ENCODE data around the gene SRSF5. TPM values are rescaled to one million over a fixed set of nuclear protein-coding genes. Genes with fewer than 3 reads are reported as not detected.
"Not testable (repeated sequence)": the region's sequence is repeated elsewhere in the genome, so short reads cannot be mapped to it uniquely, and the experiment has no call there.

SRSF5 gene
- total and polyA plus RNA-seq, 2 donors = 180 to 450 TPM

DNA sequence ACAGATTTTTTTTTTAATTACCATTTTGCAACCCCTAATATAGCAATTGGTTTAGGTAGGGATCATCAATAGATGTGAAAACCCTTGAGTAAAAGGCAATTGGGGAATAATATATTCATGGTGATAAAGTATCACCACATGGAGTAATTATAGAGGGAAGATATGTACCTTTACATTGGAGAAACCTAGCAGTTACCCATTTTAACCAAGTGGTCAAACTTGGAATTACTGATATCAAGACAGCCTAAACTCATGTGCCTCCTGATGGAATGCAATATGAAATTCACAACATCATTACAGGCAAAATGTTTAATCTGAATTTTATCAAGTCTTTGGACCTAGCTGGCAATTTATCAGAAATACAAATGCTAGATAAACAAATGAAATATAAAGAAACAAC is 36.8 kb downstream of the SRSF5 start:
- Histone ChIP-seq H3K36me3 (ENCODE audit: insufficient read depth) (no peaks in the 10 kb centered on the region), H3K4me1 (ENCODE audit: insufficient read depth) (no peaks in the 10 kb centered on the region), H3K27ac (ENCODE audit: low read depth) (no peak overlapping the region), H3K4me3 (ENCODE audit: low read depth, low read length) (no peak overlapping the region)
- DNase-seq (ENCODE audit: extremely low spot score) = no peak

DNA sequence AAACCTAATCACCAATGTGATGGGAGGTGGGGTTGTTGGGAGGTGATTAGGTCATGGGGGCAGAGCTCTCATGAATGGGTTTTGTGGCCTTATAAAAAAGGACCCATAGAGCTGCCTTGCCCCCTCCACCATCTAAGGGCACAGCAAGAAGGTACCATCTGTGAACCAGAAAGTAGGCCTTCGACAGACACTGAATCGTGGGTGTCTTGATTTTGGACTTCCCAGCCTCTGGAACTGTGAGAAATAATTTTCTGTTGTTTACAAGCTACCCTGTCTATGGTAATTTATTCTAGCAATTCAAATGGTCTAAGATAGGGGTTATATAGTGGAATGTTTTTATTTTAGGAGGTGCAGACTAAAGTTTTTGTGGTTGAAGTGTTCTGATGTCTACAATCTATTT is 38.0 kb downstream of the SRSF5 start:
- WGBS = 90% methylated on average over 2 of the region's 2 CpGs

DNA sequence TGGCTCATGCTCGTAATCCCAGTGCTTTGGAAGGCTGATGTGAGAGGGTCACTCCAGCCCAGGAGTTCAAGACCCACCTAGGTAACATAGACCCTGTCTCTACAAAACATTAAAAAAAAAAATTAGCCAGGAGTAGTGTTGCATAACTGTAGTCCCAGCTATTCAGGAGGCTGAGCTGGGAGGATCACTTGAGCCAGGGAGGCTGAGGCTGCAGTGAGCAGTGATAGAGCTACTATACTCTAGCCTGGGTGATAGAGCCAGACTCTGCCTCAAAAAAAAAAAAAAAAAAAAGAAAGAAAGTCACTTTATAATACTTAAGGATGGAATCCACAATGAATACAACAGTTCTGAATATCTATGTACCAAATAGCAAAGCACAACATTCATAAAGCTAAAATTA is 40.2 kb downstream of the SRSF5 start:
- Histone ChIP-seq H3K36me3 (ENCODE audit: insufficient read depth) (no peaks in the 10 kb centered on the region), H3K27ac (ENCODE audit: low read depth) (no peak overlapping the region), H3K4me1 (ENCODE audit: insufficient read depth) (no peaks in the 10 kb centered on the region), H3K4me3 (ENCODE audit: low read depth, low read length) (no peak overlapping the region)
- DNase-seq (ENCODE audit: extremely low spot score) = no peak
- 72% methylated on average over 1 of the region's 1 CpG for WGBS

More for the DNA sequence above, 38.0 kb downstream of the SRSF5 start:
- Histone ChIP-seq H3K36me3 (ENCODE audit: insufficient read depth) (no peaks in the 10 kb centered on the region), H3K4me3 (ENCODE audit: low read depth, low read length) (no peak overlapping the region), H3K27ac (ENCODE audit: low read depth) (no peak overlapping the region), H3K4me1 (ENCODE audit: insufficient read depth) (no peaks in the 10 kb centered on the region)
- DNase-seq (ENCODE audit: extremely low spot score) = no peak

GRCh38 chr14:69808919-69809808 is 42.2 kb downstream of the SRSF5 start:
- WGBS = 80% methylated on average over 12 of the region's 12 CpGs
- DNase-seq (ENCODE audit: extremely low spot score) = no peak

GRCh38 chr14:69811227-69811867 is 44.4 kb downstream of the SRSF5 start:
- no peak for DNase-seq (ENCODE audit: extremely low spot score)
- no peaks in the 10 kb centered on the region for H3K4me1 ChIP-seq (ENCODE audit: insufficient read depth)
- 71% methylated on average over 13 of the region's 13 CpGs for WGBS
- no peak overlapping the region for H3K27ac ChIP-seq (ENCODE audit: low read depth)
- H3K4me3 ChIP-seq (ENCODE audit: low read depth, low read length) = no peak overlapping the region
- no peaks in the 10 kb centered on the region for H3K36me3 ChIP-seq (ENCODE audit: insufficient read depth)

More at GRCh38 chr14:69808919-69809808, 42.2 kb downstream of the SRSF5 start:
- H3K36me3 ChIP-seq (ENCODE audit: insufficient read depth) = no peaks in the 10 kb centered on the region
- H3K27ac ChIP-seq (ENCODE audit: low read depth) = no peak overlapping the region
- no peaks in the 10 kb centered on the region for H3K4me1 ChIP-seq (ENCODE audit: insufficient read depth)
- H3K4me3 ChIP-seq (ENCODE audit: low read depth, low read length) = no peak overlapping the region

DNA sequence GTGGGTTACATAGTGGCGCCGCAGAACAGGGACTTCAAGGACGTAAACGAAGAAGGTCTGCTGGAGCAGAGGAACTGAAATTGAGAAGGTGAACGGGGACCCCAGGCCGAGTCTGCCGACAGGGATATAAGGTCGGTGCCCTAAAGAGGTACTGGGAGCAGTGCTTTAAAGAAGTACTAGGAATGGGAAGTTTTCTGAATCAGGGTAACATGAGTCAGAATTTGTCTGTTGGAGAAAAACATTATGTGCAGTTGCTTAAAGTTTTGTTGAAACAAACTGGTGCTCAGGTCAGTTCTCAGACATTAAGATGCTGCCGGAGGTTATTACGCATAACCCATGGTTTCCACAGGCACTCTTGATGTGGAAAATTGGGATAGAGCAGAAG is 44.9 kb downstream of the SRSF5 start:
- no peak for DNase-seq (ENCODE audit: extremely low spot score)
- Histone ChIP-seq H3K4me3 (ENCODE audit: low read depth, low read length) (no peak overlapping the region), H3K36me3 (ENCODE audit: insufficient read depth) (no peaks in the 10 kb centered on the region), H3K27ac (ENCODE audit: low read depth) (no peak overlapping the region), H3K4me1 (ENCODE audit: insufficient read depth) (no peaks in the 10 kb centered on the region)
- WGBS = 86% methylated on average over 10 of the region's 10 CpGs

DNA sequence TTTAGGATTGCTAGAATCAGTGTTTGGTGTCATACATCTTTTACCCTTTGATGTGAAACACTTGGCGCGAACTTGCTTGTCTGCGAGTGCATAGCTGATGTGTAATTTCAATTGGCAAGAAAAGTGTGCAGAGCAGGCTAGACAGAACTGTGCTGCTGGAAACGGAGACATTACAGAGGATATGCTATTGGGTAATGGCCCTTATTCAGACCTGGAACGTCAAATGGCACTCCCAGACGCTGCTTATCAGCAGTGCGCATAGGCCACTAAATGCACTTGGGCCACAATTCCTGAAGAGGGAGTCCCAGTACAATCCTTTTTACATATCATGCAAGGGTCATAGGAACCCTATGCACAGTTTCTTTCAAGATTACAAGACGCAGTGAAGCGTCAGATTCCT is 45.8 kb downstream of the SRSF5 start:
- no peak overlapping the region for H3K27ac ChIP-seq (ENCODE audit: low read depth)
- no peaks in the 10 kb centered on the region for H3K36me3 ChIP-seq (ENCODE audit: insufficient read depth)
- H3K4me3 ChIP-seq (ENCODE audit: low read depth, low read length) = no peak overlapping the region
- WGBS = 74% methylated on average over 9 of the region's 9 CpGs
- H3K4me1 ChIP-seq (ENCODE audit: insufficient read depth) = no peaks in the 10 kb centered on the region
- DNase-seq (ENCODE audit: extremely low spot score) = no peak

DNA sequence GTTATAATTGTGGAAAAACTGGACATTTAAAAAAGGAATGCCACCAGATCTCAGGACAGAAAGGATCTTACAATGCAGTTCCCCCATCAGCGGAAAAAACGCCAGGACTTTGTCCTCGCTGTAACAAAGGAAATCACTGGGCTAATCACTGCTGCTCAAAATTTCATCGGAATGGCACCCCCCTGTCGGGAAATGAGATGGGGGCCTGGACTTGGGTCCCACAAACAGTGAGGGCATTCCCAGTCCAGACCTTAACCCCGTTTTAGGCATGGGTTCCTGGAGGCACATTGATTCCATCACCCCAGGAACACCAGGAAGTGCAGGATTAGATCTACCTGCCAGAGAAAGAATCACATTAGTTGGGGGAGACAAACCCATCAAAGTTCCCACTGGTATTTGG is 46.4 kb downstream of the SRSF5 start:
- H3K4me3 ChIP-seq (ENCODE audit: low read depth, low read length); H3K4me1 ChIP-seq (ENCODE audit: insufficient read depth); DNase-seq (ENCODE audit: extremely low spot score); H3K36me3 ChIP-seq (ENCODE audit: insufficient read depth); H3K27ac ChIP-seq (ENCODE audit: low read depth): not testable (repeated sequence)
- WGBS = 74% methylated on average over 6 of the region's 6 CpGs

GRCh38 chr14:69814397-69814796 is 47.5 kb downstream of the SRSF5 start:
- Histone ChIP-seq H3K27ac (ENCODE audit: low read depth) (no peak overlapping the region), H3K4me3 (ENCODE audit: low read depth, low read length) (no peak overlapping the region), H3K36me3 (ENCODE audit: insufficient read depth) (no peaks in the 10 kb centered on the region), H3K4me1 (ENCODE audit: insufficient read depth) (no peaks in the 10 kb centered on the region)
- DNase-seq (ENCODE audit: extremely low spot score) = no peak
- WGBS = 31% methylated on average over 3 of the region's 3 CpGs

GRCh38 chr14:69815556-69815955 is 48.6 kb downstream of the SRSF5 start:
- Histone ChIP-seq H3K4me1 (ENCODE audit: insufficient read depth) (no peaks in the 10 kb centered on the region), H3K27ac (ENCODE audit: low read depth) (no peak overlapping the region), H3K4me3 (ENCODE audit: low read depth, low read length) (no peak overlapping the region), H3K36me3 (ENCODE audit: insufficient read depth) (no peaks in the 10 kb centered on the region)
- DNase-seq (ENCODE audit: extremely low spot score) = no peak
- 59% methylated on average over 5 of the region's 5 CpGs for WGBS

DNA sequence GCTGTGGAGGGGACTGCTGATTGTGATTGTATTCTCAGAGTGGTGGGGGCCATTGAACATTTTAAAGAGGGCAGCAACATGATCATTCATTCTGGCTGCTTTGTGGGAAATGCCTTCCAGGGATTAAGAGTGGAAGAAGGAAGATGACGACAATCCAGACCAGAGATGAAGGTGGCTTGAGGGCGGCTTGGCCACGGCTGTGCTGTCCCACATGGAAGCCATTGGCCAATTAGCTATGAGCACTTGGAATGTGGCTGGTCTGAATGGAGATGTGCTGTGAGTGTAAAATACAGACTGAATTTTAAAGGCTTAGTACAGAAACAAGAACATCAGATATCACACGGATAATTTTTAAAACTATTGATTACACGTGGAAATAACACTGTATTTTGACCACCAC is 49.3 kb downstream of the SRSF5 start:
- DNase-seq (ENCODE audit: extremely low spot score) = no peak
- H3K27ac ChIP-seq (ENCODE audit: low read depth) = no peak overlapping the region
- no peaks in the 10 kb centered on the region for H3K36me3 ChIP-seq (ENCODE audit: insufficient read depth)
- WGBS = 80% methylated on average over 5 of the region's 5 CpGs
- H3K4me3 ChIP-seq (ENCODE audit: low read depth, low read length) = no peak overlapping the region
- no peaks in the 10 kb centered on the region for H3K4me1 ChIP-seq (ENCODE audit: insufficient read depth)

DNA sequence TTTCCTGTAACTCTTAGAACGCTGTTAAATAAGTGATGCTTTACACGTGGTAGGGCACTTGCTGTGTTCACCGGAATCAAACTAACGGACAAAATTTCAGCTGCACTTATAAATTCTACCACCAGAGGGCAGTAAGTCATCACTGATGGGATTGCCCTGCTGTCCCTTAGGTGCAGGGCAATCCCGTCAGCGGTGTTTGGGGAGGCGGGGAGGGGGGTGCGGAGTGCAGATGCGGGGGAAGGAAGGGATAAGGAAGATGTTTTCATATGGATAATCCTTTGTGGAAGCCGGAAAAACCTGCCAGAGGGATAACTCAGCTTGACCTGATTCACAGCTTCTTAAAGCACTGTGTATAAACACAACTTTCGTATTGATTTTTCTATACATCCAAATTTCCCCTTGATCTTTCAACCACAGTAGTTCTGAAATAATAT is 51.8 kb downstream of the SRSF5 start:
- 7% methylated on average over 11 of the region's 11 CpGs for WGBS
- H3K4me1 ChIP-seq (ENCODE audit: insufficient read depth) = no peaks in the 10 kb centered on the region
- H3K4me3 ChIP-seq (ENCODE audit: low read depth, low read length) = no peak overlapping the region
- H3K36me3 ChIP-seq (ENCODE audit: insufficient read depth) = no peaks in the 10 kb centered on the region
- peak; percentile 28 for DNase-seq (ENCODE audit: extremely low spot score)
- H3K27ac ChIP-seq (ENCODE audit: low read depth) = no peak overlapping the region

- no peaks in the 10 kb centered on the region for H3K36me3 ChIP-seq (ENCODE audit: insufficient read depth)
- DNase-seq (ENCODE audit: extremely low spot score) = no peak
- no peak overlapping the region for H3K4me3 ChIP-seq (ENCODE audit: low read depth, low read length)
- H3K27ac ChIP-seq (ENCODE audit: low read depth) = no peak overlapping the region
- H3K4me1 ChIP-seq (ENCODE audit: insufficient read depth) = no peaks in the 10 kb centered on the region
- 78% methylated on average over 8 of the region's 8 CpGs for WGBS
Observed at GRCh38 chr14:69819607-69820006, 52.7 kb downstream of the SRSF5 start.

DNA sequence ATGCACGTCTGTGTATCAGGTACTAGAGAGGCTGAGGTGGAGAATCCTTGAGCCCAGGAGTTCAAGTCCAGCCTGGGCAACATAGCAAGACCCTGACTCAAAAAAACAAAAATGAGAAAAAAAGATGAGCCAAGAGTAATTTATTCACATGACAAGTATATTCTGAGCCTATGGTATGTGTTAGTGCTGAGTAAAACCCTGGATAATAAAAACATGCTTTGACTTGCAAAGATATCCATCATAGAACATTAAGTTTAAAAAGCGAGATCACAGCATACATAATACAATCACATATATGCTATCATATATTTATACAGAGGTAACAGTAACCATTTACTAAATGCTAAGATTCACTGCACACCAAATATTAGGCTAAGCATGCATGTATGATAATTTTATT is 54.0 kb downstream of the SRSF5 start:
- Histone ChIP-seq H3K4me1 (ENCODE audit: insufficient read depth) (no peaks in the 10 kb centered on the region), H3K27ac (ENCODE audit: low read depth) (no peak overlapping the region), H3K36me3 (ENCODE audit: insufficient read depth) (no peaks in the 10 kb centered on the region), H3K4me3 (ENCODE audit: low read depth, low read length) (no peak overlapping the region)
- no peak for DNase-seq (ENCODE audit: extremely low spot score)
- WGBS = 78% methylated on average over 2 of the region's 2 CpGs
